ENCODE measurements around the gene CTAGE8.
"Not testable (repeated sequence)": the region's sequence is repeated elsewhere in the genome, so short reads cannot be mapped to it uniquely, and the experiment has no call there.

CTAGE8 gene, protein sequence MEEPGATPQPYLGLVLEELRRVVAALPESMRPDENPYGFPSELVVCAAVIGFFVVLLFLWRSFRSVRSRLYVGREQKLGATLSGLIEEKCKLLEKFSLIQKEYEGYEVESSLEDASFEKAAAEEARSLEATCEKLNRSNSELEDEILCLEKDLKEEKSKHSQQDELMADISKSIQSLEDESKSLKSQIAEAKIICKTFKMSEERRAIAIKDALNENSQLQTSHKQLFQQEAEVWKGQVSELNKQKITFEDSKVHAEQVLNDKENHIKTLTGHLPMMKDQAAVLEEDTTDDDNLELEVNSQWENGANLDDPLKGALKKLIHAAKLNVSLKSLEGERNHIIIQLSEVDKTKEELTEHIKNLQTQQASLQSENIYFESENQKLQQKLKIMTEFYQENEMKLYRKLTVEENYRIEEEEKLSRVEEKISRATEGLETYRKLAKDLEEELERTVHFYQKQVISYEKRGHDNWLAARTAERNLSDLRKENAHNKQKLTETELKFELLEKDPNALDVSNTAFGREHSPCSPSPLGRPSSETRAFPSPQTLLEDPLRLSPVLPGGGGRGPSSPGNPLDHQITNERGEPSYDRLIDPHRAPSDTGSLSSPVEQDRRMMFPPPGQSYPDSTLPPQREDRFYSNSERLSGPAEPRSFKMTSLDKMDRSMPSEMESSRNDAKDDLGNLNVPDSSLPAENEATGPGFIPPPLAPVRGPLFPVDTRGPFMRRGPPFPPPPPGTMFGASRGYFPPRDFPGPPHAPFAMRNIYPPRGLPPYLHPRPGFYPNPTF

DNA sequence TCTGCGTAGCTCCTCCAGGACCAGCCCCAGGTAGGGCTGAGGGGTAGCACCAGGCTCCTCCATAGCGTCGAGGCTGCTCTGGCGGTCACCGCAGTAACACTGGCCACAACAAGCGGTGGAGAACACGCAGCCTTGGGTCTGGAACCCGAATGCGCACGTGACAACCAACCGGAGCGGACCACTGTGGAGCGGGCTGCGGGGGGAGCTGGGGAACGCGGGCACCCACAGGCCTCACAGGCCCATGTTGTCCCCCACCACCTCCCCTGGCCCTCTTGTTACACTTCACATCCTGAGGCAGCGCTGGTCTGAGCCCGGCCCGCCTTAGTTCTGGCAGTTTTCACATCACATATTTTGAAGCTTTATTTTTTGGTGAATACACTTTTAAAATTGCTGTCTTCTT is at the start of gene CTAGE8:
Gene CTAGE8, minus strand, starts transcription at position 101 of the 400 bp plus-strand sequence. Its CDS starts 38 bp downstream, at position 63.
- DNase-seq: not testable (repeated sequence)

DNA sequence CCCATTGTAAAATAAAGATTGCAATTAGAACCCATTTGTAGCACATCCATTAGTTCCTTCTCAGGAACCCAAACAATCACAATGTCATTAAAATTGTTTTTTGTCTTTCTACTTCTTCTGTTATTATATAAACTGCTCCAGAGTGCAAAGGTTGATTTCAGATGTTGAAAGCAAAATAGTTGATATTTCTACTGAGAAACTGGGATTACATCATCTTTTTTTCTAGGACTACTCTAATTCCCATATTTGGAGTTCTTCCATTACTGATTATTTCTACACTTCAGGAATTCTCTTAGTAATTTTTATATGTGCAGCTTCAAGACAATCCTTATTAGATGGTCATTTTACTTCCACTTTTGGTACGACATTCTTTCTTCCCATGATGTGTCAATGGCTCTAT is 48.4 kb upstream of the CTAGE8 start:
- DNase-seq: not testable (repeated sequence)

DNA sequence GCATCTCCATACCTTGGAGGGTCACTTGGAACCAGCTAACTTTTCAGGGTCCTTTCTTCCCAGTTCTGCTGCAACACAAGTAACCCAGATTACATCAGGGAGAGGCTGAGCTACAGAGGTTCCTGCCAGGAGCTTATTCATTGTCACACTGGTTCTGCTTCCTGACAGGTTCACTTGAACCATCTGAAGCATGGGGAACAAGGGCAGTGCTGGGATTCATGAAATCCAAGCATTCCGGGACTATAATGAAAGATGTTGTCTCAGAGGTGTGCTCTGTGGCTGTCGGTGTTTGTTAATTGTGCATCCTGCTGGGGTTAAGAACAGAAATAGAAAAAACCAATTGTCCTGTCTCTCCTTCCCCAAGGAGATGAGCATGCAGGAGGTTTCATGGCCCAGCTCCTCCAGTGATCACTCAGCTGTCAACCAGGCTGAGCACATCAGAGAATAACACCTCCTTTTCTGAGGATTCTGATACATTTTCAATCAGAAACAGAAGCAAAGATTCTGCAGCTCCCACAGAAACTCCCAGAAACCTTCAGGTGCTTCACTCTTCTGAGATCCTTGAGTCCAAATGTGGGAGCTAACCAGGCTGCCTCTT is 42.9 kb upstream of the CTAGE8 start, which contains the start of gene OR2A1:
Gene OR2A1, plus strand, starts transcription at position 548 of the 598 bp plus-strand sequence. CDS start 5,706 bp downstream, outside the sequence.
- not testable (repeated sequence) for DNase-seq

DNA sequence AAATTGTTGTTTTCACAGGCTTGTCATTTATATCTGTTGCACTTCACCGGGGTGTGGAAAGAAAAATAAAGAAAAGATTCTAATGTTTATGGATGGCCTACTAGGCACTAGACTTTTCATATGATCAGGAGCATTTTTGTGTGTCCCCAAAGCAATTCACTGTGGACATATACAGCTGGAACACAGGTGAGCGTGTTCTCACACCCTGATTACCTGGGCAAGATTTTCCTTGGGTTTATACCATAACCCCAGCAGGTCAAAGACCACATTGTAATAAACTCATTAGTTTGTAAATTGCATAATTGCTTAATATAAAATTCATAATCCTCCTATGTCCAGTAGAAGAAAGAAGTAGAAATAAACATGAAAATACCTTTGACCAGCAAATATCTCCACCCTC is 42.1 kb upstream of the CTAGE8 start:
- not testable (repeated sequence) for DNase-seq

DNA sequence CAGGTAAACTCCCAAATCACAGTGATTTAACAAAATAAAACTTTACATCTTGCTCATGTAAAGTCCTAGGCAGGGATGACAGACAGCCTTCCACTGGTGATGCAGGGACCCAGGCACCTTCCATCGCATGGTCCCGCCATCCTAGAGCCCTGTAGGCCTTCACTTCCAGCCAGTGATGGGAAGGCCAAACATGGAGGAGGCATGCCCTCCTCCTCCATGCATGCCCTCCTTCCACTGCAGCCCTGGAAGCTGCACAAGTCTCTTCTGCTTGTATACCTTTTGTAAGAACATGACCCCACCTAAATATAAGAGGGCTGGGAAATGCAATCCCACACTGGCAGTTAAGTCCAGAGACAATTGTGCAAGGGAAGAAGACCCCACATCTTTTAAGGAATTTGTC is 40.6 kb upstream of the CTAGE8 start:
- not testable (repeated sequence) for DNase-seq

DNA sequence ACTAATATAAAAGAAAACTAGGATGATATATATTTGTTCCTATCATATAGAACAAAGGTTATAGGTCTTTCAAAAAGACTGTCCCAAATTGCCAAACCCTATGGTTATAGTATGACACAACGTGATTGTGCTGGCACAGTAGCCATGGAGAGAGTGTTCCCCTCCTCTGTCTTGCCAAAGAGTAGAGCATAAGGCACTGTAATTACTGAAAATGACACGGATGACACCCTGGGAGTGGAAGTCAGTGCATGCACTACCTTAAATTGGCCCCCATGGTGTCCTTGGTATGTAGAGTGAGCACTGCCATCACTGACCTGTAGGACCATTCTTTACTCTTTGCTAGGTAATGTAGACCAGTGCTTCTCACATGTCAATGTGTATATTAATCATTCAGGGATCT is 36.1 kb upstream of the CTAGE8 start:
- not testable (repeated sequence) for DNase-seq

DNA sequence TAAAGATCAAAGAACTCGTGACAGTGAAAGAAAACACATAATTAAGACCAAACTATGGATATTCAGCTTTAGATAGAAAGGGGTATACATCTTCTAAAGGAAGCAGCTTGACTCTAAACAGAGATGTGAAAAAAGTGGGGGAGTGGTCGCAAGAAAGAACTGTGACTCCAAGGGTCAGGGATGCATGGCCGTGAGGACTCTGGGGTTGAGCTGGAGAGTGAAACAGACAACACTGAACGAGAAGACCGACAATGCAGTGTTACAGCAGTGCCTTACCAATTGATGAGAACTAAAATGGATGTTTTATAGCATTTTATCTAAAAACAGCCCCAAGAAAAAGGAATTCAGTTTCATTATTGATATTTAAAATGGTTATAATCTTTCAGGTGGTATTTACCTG is 34.5 kb upstream of the CTAGE8 start:
- not testable (repeated sequence) for DNase-seq

DNA sequence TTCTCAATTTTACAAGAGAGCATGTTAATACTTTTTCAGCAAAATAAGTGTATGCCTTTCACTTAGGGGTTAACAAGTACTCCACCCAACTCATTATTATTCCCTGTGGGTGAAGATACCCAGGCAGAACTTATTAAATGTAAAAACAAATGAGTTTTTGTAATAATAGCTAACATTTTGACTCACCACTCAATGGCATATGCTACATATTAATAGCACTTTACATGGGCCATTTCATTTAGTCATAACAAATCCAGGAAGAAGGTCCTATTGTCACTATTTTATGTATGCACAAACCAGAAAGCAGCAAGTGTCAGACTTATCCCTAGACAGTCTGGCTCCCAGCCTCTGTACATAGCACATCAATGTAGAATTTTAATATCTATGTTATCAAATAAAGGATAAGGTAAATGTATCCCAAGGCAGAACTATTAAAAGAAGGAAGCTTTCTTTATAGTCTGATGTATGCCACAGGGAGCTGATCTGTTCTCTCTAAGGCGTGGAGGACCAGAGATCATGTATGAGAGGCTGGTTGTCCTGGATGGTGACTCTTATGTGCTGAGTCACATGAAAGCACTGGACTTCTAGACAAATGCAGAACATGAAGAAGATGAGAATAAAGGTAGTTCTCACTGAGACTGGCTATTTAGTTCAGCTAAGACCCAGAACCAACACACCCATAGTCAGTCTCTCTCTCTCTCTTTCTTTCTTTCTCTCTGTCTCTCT is 33.7 kb upstream of the CTAGE8 start:
- DNase-seq: not testable (repeated sequence)

DNA sequence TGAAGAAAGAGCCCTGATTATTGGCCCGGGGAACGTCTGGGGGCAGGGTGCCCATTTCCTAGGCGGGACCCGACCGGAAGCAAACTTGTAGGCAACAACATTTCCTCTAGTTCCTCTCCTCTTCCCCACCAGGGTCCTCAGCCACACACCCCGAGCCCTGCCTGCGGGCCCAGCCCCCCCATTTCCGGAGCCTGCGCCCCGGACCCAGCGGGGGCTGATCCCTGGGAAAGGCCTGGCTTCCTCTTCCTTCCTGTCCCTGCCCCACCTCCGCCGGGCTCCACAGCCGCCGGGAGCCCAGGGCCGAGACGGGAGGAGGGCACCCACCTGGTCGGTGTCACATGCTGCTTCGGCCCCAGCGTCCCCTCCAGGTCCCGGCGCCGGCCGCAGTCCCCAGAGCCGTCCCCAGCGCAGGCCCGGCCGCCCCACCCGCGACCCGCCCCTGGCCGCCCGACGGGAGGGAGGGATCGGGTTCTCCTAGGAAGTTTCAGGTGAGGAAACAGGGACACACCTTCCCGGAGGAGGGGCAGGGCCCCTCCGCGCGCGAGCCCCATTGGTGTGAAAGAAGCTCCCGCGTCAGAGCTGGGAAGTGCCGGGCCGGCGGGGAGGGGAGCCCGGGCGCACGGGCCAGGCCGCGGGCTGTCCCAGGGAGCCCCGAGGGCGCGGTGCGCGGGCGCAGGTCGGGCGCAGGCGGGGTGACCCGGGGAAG is 24.9 kb upstream of the CTAGE8 start:
- not testable (repeated sequence) for DNase-seq

DNA sequence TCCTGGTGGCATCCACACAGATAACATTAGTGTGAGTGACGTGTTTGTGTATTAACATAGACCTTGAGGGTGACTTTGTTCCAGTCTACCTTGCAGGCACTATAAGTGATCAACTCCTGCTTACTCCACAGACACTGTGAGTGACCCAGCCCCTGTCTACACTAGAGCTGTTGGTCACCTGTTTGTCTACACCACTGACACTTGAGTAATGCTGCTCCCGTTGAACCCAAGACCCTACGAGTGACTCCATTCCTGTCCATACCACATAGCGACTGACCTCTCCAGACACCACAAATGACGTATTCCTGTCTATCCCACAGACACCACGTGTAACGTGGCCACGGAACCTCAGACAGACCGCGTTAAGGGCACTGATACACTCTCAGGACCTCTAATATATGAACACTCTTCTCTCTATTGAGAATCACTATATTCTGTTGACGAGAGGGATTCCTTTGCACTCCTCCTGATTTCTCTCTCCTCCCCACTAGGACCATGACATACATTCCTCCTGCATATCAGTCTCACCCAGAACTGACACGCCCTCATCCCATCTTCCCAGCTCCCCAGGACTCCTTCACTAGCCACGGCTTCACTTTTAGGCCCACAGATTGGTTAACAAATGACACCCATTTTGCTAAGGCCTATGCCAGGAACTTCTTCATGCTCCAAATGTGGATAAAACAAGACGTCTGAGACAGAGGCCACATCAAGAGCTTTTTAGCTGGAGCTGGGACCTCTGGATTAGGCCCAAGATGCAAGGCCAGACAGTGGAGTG is 23.5 kb upstream of the CTAGE8 start:
- not testable (repeated sequence) for DNase-seq

DNA sequence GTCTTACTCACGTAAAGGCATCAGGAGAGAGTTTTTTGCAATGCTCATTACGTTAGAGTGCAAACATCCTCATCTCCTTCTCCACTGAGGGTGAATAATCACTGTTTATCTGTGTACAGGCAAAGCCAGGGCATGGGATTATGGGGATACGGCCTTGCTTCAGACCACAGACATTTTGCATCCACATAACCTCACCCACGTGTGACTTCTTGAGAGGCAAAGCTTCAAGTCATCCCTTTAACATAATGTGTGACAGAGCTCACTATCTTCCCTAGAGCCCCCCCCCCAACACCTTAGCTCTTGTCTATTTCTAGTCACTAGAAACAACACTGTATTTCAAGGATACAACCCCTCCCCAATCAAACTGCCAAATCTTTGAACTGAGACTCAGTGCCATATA is 22.5 kb upstream of the CTAGE8 start:
- not testable (repeated sequence) for DNase-seq

DNA sequence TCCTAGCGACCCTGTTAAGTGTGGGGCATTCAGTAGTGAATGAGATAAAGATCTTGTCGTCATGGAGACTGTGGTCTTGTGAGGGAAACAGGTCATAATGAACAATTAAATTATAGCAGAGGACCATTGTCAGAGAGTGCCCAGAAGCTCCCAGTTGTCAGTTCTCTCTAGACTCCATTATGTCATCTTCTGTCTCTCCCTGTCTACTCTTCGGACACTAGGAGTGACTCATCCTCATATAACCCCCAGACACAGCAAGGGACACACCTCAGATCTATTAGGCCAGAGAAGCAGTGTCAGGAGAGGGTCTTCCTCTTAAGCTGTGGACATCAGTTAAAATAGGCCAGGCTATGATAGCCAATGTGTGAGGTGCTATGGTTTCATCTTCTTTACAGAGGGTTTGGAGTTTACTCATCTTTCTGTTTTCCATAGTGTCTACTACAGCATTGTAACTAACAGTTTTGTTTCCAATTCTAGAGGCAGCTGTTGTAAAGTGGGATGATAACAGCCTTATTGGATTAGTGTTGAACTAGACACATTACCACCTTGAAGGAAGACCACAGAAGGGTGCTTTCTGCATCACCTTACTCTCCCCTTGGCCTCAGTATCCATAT is 18.2 kb upstream of the CTAGE8 start:
- not testable (repeated sequence) for DNase-seq

DNA sequence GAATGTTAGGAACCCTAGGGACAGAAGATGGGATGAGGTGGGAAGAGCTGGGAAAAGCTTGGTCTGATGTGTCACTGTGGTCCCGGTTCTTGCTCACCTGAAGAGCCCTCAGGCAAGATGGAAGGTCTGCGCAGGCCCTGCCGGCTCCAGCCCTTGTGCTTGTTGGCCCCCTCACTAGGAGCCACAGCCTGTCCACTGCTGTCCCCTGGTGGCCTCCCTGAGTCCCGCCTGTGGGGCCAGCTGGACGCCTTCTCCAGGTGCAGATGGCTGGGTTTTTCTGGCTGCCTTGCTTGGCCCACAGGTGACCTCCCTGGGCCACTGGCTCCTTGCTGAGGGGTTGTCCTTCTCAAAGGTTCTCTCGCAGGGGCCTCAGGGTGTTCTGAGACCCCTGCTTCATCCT is 14.6 kb upstream of the CTAGE8 start:
- DNase-seq: not testable (repeated sequence)

DNA sequence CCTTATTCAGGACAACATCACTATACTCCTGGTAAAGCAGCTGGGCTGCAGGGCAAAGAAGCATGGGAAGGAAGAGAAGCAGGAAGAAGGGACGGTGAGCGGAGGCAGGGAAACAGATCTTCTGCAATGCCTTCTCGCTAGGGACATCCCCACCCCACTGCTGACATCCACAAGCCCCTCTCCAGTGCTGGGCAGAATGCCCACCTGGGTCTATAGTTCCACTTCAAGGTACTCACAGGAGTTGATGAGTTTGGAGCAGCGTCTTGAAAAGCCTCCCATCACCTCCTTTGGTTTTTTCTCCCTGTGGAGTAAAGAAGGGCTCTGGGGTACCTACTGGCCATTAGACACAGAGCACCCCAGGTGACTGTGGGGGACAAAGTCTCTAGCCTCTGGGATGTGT is 13.4 kb upstream of the CTAGE8 start:
- DNase-seq: not testable (repeated sequence)

DNA sequence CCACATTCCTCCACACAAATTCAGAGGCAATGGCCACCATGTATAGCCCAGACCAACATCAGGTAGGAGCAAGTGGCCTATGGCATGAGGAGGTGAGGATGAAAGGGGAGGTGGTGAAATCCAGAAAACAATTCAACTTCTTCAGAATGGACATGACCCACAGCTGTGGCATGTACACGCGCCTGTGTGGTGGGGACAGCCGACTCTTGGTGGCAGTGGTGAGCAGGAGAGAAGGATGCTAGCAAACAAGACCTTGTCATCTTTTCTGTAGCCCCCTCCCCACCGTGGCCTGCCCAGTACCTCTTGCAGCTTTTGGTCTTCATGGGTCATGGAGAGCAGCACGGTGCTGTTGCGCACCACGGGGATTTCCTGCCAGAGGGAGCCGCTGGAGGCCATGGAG is 12.9 kb upstream of the CTAGE8 start:
- DNase-seq: not testable (repeated sequence)

DNA sequence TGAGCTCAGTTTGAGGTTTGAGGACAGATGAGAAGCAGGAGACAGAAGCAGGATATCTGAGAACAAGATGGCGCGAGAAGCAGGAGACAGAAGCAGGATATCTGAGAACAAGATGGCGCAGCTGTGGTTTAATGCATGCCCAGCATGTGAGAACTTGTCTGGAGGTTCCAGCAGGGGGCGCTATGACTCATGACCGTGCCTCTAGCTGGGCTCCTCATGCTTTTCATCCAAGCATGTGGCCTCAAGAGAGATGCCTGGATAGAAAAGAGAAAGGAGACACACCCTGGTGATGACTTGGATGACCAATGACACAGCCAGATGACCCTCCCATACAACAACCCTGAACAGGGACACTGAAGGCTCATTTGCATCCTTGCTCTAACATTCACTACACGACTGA is 10.9 kb upstream of the CTAGE8 start:
- DNase-seq: not testable (repeated sequence)

DNA sequence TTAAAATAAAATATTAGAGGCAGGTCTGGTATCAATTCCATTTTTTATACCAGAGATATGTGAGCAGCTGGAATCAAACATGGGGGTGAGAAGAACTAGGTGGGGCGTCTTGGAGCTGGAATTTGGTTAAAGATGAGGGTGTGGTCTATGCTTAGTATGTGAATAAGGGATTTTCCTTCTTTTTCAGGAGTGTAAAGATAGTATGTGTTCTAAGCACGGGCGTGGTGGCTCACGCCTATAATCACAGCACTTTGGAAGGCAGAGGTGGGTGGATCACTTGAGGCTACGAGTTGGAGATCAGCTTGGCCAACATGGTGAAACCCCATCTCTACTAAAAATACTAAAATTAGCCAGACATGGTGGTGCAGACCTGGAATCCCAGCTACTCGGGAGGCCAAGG is 6.2 kb upstream of the CTAGE8 start:
- not testable (repeated sequence) for DNase-seq

DNA sequence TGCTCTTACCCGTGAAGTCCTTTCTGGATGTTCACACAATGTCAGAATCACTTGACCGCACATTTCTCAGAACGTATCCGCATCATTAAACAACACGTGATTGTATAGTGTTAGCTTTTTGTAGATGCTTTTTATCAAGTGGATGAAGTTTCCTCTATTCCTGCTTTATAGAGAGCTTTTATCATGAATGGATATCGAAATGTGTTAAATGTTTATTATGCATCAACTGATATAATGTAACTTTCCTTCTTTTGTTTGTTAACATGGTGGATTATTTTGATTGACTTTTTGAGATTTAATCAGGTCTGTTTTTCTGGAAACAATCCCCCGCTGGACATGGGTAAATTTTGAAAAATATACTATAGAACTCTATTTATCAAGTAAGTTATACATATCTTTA is 4.4 kb downstream of the CTAGE8 start, which contains the start of gene OR2A7:
Gene OR2A7, minus strand, starts transcription at position 101 of the 400 bp plus-strand sequence. CDS start 5,164 bp downstream, outside the sequence.
- not testable (repeated sequence) for DNase-seq

DNA sequence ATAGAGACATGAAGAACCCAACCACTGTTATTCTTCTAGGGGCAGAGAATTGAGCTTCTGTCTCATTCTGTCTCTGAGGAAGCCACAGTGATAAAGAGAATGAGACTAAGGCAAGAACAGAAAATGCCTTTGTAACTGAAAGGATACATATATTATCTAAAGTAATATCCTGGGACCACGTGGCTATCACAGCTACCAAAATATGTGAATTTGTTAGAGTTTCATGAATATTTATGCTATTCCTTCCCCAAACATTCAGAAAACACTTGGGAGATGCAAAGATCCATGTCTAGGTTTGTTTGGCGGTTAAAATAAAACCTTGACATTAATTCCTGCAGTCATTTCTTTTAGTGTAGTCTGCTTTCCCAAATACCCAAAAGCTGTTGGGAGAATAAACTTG is 7.0 kb downstream of the CTAGE8 start:
- DNase-seq: not testable (repeated sequence)

DNA sequence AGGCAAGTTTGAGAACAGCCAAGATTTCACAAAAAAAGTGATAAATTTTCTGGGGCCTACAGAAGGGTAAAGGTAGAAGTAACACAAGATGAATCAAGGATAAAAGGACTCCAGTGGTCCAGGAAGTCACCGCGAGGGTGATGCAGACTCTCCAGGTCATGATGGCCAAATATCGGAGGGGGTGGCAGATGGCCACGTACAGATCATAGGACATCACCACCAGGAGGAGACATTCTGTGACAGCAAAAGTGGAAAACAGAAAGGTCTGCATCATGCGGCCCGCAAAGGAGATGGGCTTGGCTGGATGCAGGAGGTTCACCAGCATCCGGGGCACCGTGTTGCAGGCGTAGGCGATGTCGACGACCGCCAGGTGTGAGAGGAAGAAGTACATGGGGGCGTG is 10.0 kb downstream of the CTAGE8 start:
- DNase-seq: not testable (repeated sequence)
